Effector memory CD4-positive, alpha-beta T cell (primary cell): Measurements from ENCODE around the gene APOL1.
A peak's percentile ranks its signal among the peaks of the same experiment; 100 is the strongest.
"Not testable (repeated sequence)": the region's sequence is repeated elsewhere in the genome, so short reads cannot be mapped to it uniquely, and the experiment has no call there.

Experiments
- DNase-seq, 3 donors: peaks; one replicate each; pipeline ENCODE4 v3.0.0-alpha.2; 2020
- H3K27ac ChIP-seq: 2 replicates; pipeline ENCODE4 v1.7.0; 2013; ENCODE audit warnings: mild to moderate bottlenecking, low read length, moderate library complexity; ENCODE audit not compliant: insufficient read depth, poor library complexity, severe bottlenecking
- H3K27me3 ChIP-seq: replicated peaks from 2 replicates; pipeline ENCODE4 v1.7.0; 2013; ENCODE audit warnings: mild to moderate bottlenecking, low read length; ENCODE audit not compliant: insufficient read depth, control insufficient read depth, poor library complexity, severe bottlenecking
- H3K36me3 ChIP-seq: 2 replicates; pipeline ENCODE4 v1.7.0; 2013; ENCODE audit warnings: mild to moderate bottlenecking, low read length, moderate library complexity; ENCODE audit not compliant: control insufficient read depth, insufficient read depth
- H3K4me1 ChIP-seq: 2 replicates; pipeline ENCODE4 v1.7.0; 2013; ENCODE audit warnings: low read length, mild to moderate bottlenecking; ENCODE audit not compliant: control insufficient read depth, insufficient read depth, poor library complexity, severe bottlenecking
- H3K4me3 ChIP-seq: 2 replicates; pipeline ENCODE4 v1.7.0; 2013; ENCODE audit warnings: low read length, low read depth, mild to moderate bottlenecking; ENCODE audit not compliant: insufficient read depth, poor library complexity, severe bottlenecking
- H3K9me3 ChIP-seq: 2 replicates; pipeline ENCODE4 v1.7.0; 2013; ENCODE audit warnings: mild to moderate bottlenecking, low read length, moderate library complexity; ENCODE audit not compliant: control insufficient read depth

The APOL1 gene

DNA sequence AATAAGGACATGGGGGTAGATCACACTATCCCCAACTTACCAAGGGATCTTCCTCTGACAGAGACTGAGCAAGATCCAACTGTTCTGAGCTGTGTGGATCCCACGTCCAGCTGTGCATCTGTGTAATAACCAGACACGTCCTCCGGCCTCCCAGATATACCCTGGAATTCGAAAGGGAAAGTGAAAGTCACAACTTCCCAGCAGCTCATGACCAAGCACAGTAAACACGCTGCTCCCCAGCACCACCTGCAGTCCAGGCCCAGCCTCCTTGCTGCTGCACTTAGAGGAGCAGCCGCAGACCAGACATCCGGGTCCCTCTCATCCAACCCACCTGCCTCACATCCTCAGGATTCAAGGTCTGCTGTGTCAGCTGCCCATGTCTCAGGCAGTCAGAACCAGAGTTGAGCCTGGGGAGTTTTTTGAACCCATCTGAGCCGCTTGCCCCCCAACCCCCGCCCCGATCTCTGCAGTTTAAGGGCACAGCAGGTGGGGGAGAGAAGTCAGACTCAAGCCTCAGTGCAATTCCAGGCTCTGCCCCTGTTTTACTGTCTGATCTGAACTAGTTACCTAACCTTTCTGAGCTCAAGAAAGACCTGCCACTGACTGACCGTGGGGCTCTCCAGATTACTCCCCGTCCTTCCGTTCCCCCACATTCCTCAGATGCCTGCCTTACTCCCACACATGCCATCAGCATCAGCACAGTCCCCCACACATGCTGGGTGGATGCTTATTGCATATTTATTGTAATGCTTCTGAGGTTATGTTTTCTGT, 13.3 kb upstream of the APOL1 start, which contains the start of gene APOL2:
TSS of gene APOL2 (minus strand) at position 127 of the 771 bp plus-strand sequence. CDS start 6,365 bp downstream, outside the sequence.
- peaks cover 23% of the 10 kb centered on the region for H3K4me1 ChIP-seq
- H3K9me3 ChIP-seq: no peaks in the 10 kb centered on the region
- peak; percentile 67 to 85 (median 76) for DNase-seq
- peaks cover 18% of the 10 kb centered on the region for H3K36me3 ChIP-seq
- no peaks in the 10 kb centered on the region for H3K27me3 ChIP-seq
- peak within 1 kb of the TSS; percentile 82 for H3K4me3 ChIP-seq
- peak within 1 kb of the TSS; percentile 77 for H3K27ac ChIP-seq

DNA sequence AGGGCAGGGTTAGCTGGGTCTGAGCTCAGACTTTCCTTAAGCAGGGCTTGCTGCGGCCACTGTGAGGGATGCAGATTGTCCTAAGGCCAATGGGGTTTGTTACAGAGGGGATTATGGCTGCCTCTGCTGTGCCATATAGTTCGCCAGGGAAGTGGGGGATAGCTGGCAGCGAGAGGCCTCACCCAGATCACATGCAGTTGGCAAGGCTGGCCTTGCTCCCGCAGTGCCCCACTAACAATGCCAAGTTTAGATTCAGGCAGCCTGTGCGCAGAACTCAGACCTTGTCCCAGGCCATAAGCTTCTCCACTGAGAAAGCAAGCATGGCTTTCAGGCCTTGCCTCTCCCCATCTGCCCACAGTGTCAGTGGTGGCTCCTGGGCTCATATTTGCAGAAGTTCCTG, 8.9 kb upstream of the APOL1 start:
- no peaks in the 10 kb centered on the region for H3K27me3 ChIP-seq
- H3K4me1 ChIP-seq: peaks cover 5% of the 10 kb centered on the region
- no peak overlapping the region for H3K27ac ChIP-seq
- H3K36me3 ChIP-seq: no peaks in the 10 kb centered on the region
- H3K4me3 ChIP-seq: no peak overlapping the region
- no peak for DNase-seq
- H3K9me3 ChIP-seq: no peaks in the 10 kb centered on the region

DNA sequence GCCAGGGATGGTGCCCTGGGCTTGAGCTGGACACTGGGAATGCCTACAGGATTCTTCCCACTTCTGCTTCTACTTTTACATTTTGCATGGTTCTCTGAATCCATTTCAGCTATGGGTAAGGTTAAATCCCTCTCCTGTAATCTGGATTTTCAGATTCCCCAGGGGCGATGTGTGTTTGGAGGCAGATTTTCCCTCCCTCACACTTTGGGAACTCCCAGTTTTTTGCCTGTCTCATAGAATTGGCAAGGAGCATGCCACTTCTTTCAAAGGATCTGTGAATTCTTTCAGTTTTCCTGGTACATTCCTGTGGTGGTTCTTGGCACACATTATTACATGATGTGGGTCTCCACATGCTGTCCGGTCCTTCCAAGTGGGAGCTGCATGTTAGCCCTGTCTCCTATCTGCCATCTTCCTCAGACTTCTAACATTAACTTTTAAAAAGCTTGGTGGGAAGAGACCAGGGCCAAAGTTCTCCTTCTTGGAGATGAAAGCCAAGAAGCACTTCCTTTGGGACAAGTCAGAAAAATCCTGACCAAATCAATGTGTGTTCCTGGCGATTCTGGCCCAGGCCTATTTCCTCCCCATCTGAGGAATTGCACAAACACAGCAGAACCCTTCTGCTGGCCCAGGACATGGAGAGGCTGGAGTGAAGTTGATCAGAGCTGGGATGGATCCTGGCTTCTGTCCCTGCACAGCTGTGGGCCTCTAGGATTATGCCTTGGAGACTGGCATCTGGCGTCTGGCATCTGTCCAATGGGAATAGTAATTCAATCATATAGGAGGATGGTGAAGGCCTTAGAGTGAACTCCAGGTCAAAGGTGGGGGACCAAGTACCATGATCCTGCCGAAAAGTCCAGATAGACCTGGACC, 8.2 kb upstream of the APOL1 start:
- DNase-seq: no peak
- H3K27me3 ChIP-seq: no peaks in the 10 kb centered on the region
- no peaks in the 10 kb centered on the region for H3K36me3 ChIP-seq
- H3K27ac ChIP-seq: no peak overlapping the region
- no peaks in the 10 kb centered on the region for H3K9me3 ChIP-seq
- no peak overlapping the region for H3K4me3 ChIP-seq
- peaks cover 2% of the 10 kb centered on the region for H3K4me1 ChIP-seq

DNA sequence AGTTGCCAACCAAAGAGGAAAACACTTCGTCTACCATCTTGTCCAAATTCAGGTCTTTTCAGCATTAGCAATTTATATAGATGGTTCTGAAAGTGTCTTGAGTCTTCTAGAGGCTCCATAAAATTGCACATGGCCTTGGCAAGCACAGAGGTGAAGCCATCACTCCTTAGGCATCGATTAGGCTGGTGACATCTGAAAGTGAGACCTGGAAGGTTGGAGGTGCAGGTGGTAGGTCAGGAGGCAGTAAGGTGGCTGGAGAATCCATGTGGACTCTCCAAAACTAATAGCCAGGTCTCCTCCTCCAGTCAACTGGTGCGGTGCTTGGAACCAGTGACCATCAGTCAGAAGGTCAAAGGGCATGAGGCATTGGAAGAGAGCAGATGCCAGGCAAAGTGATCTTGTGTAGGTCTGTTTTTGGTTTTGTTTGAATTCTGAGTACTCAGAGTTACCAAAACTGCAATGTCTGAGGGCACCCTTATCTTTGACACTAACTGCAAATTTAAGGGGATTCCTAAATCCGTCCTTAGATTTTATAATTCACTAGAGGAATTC, 7.1 kb upstream of the APOL1 start:
- Histone ChIP-seq H3K36me3 (no peaks in the 10 kb centered on the region), H3K4me1 (no peaks in the 10 kb centered on the region), H3K9me3 (no peaks in the 10 kb centered on the region), H3K27me3 (no peaks in the 10 kb centered on the region), H3K27ac (no peak overlapping the region), H3K4me3 (no peak overlapping the region)
- DNase-seq: no peak

DNA sequence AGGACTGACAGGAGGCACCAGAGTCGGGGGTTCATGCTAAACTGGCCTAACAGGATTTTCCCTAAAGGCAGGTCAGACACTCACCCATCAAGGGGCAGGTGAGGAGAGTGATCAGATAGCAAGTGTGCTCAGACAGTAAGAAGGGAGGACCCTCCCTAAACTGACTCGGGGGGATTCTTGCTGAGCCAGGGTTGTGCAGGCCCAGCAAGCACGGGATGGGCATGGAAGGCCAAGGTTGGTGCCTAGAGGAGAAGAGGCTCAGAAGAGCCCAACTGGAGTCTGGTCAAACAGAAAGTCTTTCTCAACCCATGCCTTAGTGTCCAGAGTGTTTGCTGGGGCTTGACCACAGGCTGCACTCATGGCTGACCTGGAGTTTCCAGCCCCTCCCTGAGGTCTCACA, 6.2 kb upstream of the APOL1 start:
- Histone ChIP-seq H3K4me3 (no peak overlapping the region), H3K36me3 (no peaks in the 10 kb centered on the region), H3K27me3 (no peaks in the 10 kb centered on the region), H3K4me1 (no peaks in the 10 kb centered on the region), H3K9me3 (no peaks in the 10 kb centered on the region), H3K27ac (no peak overlapping the region)
- no peak for DNase-seq

DNA sequence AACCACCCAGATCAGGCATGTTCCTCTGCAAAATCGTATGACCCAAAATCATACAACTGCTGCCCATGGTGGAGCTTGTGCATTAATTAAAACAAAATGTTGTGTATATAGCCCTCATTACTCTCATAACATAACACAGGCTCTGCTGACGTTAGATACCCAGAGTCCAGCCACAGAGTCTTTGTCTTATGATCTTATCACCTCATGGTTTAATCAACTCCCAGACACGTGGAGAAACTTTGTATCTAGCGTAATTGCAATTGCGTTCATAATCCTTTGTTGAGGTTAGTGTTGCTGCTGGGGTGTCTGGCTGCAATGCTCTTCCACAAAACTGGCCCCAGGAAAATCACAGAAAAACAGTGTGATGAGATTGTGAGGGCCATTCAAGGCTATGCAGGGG, 5.0 kb upstream of the APOL1 start:
- no peaks in the 10 kb centered on the region for H3K27me3 ChIP-seq
- H3K36me3 ChIP-seq: no peaks in the 10 kb centered on the region
- H3K9me3 ChIP-seq: no peaks in the 10 kb centered on the region
- no peak overlapping the region for H3K4me3 ChIP-seq
- no peak overlapping the region for H3K27ac ChIP-seq
- no peak for DNase-seq
- H3K4me1 ChIP-seq: no peaks in the 10 kb centered on the region

DNA sequence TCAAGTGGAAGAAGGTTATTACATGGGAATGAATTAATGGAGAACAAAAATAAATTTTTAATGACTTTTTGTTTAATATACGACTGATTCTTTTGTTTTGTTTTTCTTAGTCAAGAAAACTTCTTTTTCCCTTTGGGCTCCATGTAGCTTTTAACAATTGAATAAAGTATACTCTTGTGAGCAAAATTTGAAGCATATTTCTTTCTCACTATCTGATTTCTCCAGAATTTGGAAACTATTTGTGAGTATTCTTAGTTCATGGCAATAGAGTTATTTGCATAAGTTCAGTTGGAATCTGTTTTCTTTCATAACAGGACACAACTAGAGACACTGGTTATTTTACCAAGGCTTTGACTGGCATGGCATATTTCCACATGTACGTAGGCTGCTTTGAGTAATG, 3.8 kb upstream of the APOL1 start:
- Histone ChIP-seq H3K4me1 (peaks cover 9% of the 10 kb centered on the region), H3K27ac (no peak overlapping the region)
- DNase-seq: no peak

DNA sequence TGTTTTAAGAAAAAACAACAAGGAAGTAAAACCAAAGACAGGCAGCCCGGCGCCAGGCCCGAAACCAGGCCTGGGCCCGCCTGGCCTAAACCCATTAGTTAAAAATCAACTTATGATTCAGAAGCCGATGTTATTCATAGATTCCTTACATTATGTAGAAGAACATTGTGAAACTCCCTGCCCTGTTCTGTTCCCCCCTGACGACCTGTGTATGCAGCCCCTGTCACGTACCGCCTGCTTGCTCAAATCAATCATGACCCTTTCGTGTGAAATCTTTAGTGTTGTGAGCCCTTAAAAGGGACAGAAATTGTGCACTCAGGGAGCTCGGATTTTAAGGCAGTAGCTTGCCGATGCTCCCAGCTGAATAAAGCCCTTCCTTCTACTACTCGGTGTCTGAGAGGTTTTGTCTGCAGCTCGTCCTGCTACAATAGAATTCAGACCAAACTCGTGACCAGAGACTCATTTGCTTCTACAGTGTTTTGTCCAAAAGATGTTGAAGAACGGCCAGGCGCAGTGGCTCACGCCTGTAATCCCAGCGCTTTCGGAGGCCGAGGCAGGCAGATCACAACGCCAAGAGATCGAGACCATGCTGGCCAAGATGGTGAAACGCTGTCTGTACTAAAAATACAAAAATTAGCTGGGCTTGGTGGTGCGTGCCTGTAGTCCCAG, 2.5 kb upstream of the APOL1 start:
- not testable (repeated sequence) for H3K4me3 ChIP-seq, H3K27me3 ChIP-seq, DNase-seq, H3K27ac ChIP-seq, H3K9me3 ChIP-seq, H3K36me3 ChIP-seq
- H3K4me1 ChIP-seq: peaks cover 17% of the 10 kb centered on the region

More for the DNA sequence above, 3.8 kb upstream of the APOL1 start:
- no peaks in the 10 kb centered on the region for H3K36me3 ChIP-seq
- no peak overlapping the region for H3K4me3 ChIP-seq
- H3K27me3 ChIP-seq: no peaks in the 10 kb centered on the region
- H3K9me3 ChIP-seq: no peaks in the 10 kb centered on the region

DNA sequence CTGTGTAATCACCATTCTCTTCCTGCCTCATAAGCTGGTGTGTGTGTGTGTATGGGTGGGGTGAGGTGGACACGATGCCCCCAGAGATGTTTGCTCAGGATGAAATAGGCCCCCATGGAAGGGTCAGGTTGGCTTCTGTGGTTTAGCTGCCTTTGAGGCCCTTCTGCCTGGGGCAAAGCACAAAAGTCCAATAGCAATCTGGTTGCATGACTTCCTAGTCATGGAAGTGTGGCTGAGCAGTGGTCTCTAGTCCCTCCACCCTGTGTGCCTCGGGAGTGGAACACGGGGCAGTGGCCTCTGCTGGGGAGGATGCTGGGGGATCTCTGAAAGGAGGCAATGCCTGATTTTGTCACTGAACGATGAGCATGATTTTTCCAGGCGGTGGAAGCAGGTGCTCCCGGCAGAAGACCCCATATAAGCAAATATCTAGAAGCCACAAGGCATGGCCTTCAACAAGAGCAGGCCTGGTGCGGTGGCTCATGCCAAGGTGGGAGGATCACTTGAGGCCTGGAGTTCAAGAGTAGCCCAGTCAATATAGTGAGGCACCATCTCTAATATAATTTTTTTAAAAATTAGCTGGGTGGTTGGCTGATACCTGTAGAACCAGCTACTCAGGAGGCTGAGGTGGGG, 839 bp upstream of the APOL1 start:
- H3K4me1 ChIP-seq: peaks cover 17% of the 10 kb centered on the region
- not testable (repeated sequence) for H3K9me3 ChIP-seq, H3K27me3 ChIP-seq, H3K27ac ChIP-seq, H3K36me3 ChIP-seq, H3K4me3 ChIP-seq, DNase-seq
